ENCODE results near the gene APAF1. TPM values are rescaled to one million over a fixed set of nuclear protein-coding genes. Genes with fewer than 3 reads are reported as not detected.
"Not testable (repeated sequence)": the region's sequence is repeated elsewhere in the genome, so short reads cannot be mapped to it uniquely, and the experiment has no call there.

The APAF1 gene, protein sequence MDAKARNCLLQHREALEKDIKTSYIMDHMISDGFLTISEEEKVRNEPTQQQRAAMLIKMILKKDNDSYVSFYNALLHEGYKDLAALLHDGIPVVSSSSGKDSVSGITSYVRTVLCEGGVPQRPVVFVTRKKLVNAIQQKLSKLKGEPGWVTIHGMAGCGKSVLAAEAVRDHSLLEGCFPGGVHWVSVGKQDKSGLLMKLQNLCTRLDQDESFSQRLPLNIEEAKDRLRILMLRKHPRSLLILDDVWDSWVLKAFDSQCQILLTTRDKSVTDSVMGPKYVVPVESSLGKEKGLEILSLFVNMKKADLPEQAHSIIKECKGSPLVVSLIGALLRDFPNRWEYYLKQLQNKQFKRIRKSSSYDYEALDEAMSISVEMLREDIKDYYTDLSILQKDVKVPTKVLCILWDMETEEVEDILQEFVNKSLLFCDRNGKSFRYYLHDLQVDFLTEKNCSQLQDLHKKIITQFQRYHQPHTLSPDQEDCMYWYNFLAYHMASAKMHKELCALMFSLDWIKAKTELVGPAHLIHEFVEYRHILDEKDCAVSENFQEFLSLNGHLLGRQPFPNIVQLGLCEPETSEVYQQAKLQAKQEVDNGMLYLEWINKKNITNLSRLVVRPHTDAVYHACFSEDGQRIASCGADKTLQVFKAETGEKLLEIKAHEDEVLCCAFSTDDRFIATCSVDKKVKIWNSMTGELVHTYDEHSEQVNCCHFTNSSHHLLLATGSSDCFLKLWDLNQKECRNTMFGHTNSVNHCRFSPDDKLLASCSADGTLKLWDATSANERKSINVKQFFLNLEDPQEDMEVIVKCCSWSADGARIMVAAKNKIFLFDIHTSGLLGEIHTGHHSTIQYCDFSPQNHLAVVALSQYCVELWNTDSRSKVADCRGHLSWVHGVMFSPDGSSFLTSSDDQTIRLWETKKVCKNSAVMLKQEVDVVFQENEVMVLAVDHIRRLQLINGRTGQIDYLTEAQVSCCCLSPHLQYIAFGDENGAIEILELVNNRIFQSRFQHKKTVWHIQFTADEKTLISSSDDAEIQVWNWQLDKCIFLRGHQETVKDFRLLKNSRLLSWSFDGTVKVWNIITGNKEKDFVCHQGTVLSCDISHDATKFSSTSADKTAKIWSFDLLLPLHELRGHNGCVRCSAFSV (N-terminal part only)
- total RNA-seq (10 to 100 TPM; 22.8 to 36.4 (median 28.6) TPM), polyA plus RNA-seq (1 to 10 TPM; 3.4 to 7.4 TPM), total RNA-seq (38.6 reads per million, percentile 65 among the genes with 10 or more reads in this experiment)

DNA sequence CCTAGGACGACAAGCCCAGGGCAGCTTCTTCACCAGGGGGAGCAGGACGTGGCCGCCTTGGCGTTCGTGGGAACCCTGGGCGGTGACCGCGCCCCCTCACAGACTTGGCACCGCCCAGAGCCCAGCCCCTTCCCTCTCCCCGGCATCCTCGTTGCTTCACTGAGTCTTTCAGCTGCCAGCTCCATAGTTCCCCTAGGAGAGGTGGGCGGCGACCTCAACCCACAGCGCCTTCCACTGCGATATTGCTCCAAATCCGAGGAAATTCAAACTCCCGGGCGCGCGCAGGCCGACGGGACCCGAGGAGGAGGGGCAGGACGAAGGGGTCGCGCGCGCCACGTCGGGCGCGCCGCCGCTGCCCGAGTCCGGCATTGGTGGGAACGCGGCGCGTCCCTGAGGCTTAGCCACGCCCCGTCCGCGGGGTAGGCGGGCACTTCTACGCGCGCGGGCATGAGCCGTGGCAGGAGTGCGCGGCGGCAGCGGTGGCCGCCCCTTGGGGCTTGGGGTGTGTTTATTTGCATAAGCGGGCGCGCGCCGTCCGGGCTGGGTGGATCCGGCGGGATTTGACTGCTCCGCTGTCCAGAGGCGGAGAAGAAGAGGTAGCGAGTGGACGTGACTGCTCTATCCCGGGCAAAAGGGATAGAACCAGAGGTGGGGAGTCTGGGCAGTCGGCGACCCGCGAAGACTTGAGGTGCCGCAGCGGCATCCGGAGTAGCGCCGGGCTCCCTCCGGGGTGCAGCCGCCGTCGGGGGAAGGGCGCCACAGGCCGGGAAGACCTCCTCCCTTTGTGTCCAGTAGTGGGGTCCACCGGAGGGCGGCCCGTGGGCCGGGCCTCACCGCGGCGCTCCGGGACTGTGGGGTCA is at the start of gene APAF1, which contains the start of gene IKBIP:
Gene APAF1 (plus strand): TSS at position 579 of the 860 bp plus-strand sequence. CDS start 3,070 bp downstream, outside the sequence.
Gene IKBIP (minus strand): TSS at position 77 of the 860 bp plus-strand sequence. CDS start 87 bp downstream, outside the sequence.
- CTCF ChIA-PET = interaction anchor here (0.6 to 2.1 kb wide), 3 partner anchors 11 to 51 kb away, joined by 3 to 5 read pairs (median 3); partner anchors contain the start of gene SLC25A3
- H3K4me1 Mint-ChIP-seq = peaks cover 7 to 40% (median 27%) of the 10 kb centered on the region in 7 donors
- H3K27me3 ChIP-seq (ENCODE audit: control insufficient read depth in 2 of 2, insufficient read depth in 2 of 2, low read length in 2 of 2) = no peaks in the 10 kb centered on the region
- peak; percentile 92 to 98 (median 96) for DNase-seq
- POLR2A ChIA-PET = interaction anchor here (1.1 to 2.3 kb wide), 5 partner anchors 51 to 132 kb away, joined by 3 to 24 read pairs (median 9); partner anchors contain the start of genes SLC25A3 and TMPO
- intact Hi-C loops (cut with micrococcal nuclease) = loop anchor here (1.0 to 2.0 kb wide), 7 partner anchors 9 to 1738 kb away; partner anchors contain the start of genes NEDD1 (in 2 of the 2), SLC25A3 (in 2 of the 2), TMPO (in 2 of the 2) and BLTP3B (in 1 of the 2)
- H3K36me3 Mint-ChIP-seq = peaks cover 0 to 10% (median 5%) of the 10 kb centered on the region in 5 donors
- peaks cover 0 to 8% of the 10 kb centered on the region in 2 donors for H3K4me1 ChIP-seq (ENCODE audit: control insufficient read depth in 2 of 2, insufficient read depth in 2 of 2, low read length in 2 of 2)
- peak within 1 kb of the TSS; percentile 94 to 100 (median 98) for H3K4me3 Mint-ChIP-seq
- H3K27me3 Mint-ChIP-seq = no peaks in the 10 kb centered on the region
- peak within 1 kb of the TSS; percentile 72 for H3K4me3 ChIP-seq (ENCODE audit: low read length)
- H3K27ac Mint-ChIP-seq = peak within 1 kb of the TSS; percentile 84 to 97 (median 93)
- H3K9me3 Mint-ChIP-seq = no peaks in the 10 kb centered on the region
- H3K27ac ChIP-seq (ENCODE audit: low read depth, low read length) = peak within 1 kb of the TSS; percentile 76
- H3K36me3 ChIP-seq (ENCODE audit: control insufficient read depth in 2 of 3, insufficient read depth in 3 of 3, low read length in 3 of 3) = peaks cover 0 to 21% (median 3%) of the 10 kb centered on the region in 3 experiments
- ATAC-seq = peak; percentile 96
- no peaks in the 10 kb centered on the region for H3K9me3 ChIP-seq (ENCODE audit: control insufficient read depth in 2 of 3, low read length in 3 of 3)

DNA sequence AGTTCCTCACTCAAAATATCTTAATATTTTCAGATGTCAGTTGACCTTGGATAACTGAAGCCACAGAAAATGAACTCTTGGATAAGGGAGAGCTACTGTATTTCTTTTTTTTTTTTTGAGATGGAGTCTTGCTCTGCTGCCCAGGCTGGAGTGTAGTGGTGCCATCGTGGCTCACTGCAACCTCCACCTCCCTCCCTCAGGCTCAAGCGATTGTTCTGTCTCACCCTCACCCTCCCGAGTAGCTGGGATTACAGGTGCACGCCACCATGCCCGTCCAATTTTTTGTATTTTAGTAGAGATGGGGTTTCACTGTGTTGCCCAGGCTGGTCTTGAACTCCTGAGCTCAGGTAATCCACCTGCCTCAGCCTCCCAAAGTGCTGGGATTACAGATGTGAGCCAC is 47.8 kb upstream of the APAF1 start:
- H3K27me3 ChIP-seq (ENCODE audit: control insufficient read depth in 2 of 2, insufficient read depth in 2 of 2, low read length in 2 of 2); H3K9me3 Mint-ChIP-seq; DNase-seq; H3K9me3 ChIP-seq (ENCODE audit: control insufficient read depth in 2 of 3, low read length in 3 of 3); H3K27me3 Mint-ChIP-seq; ATAC-seq; H3K4me3 ChIP-seq (ENCODE audit: low read length); H3K4me3 Mint-ChIP-seq: not testable (repeated sequence)
- peaks cover 7 to 66% (median 37%) of the 10 kb centered on the region in 3 experiments for H3K36me3 ChIP-seq (ENCODE audit: control insufficient read depth in 2 of 3, insufficient read depth in 3 of 3, low read length in 3 of 3)
- H3K36me3 Mint-ChIP-seq = peaks cover 0 to 32% (median 21%) of the 10 kb centered on the region in 5 donors
- peaks cover 17 to 20% of the 10 kb centered on the region in 2 donors for H3K4me1 ChIP-seq (ENCODE audit: control insufficient read depth in 2 of 2, insufficient read depth in 2 of 2, low read length in 2 of 2)
- peaks cover 20 to 45% (median 36%) of the 10 kb centered on the region in 7 donors for H3K4me1 Mint-ChIP-seq
- peak overlapping the region in 4 of 9 donors; percentile 38 to 74 (median 56) for H3K27ac Mint-ChIP-seq
- POLR2A ChIA-PET = interaction anchor here (0.6 to 1.1 kb wide), 4 partner anchors 31 to 1518 kb away, joined by 3 to 4 read pairs (median 3); no protein-coding TSS in a partner anchor
- intact Hi-C loops (cut with micrococcal nuclease) = loop anchor here in 1 of 2 donors (10.0 kb wide), 1 partner anchor 1607 kb away; the partner anchor contains the start of gene ACTR6
- CTCF ChIA-PET = interaction anchor here (0.6 kb wide), 1 partner anchor 17 kb away, joined by 3 read pairs; no protein-coding TSS in a partner anchor
- peak overlapping the region; percentile 95 for H3K27ac ChIP-seq (ENCODE audit: low read depth, low read length)

DNA sequence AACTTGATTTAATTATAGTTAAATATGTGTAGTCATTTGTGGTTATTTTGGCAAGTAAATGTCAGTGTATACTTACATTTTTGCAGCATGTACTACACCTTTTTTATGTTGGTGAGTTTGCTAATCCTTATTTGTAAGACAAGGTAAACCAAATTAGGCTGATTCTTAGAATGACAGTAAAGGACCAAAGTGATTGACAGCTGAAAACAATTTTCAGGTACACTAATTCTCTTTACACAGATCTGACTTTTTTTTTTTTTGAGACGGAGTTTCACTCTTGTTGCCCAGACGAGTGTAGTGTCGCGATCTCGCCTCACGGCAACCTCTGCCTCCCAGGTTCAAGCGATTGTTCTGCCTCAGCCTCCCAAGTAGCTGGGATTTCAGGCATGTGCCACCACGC is 43.2 kb upstream of the APAF1 start:
- peaks cover 4 to 31% (median 22%) of the 10 kb centered on the region in 5 donors for H3K36me3 Mint-ChIP-seq
- intact Hi-C loops (cut with micrococcal nuclease) = no loop called here

DNA sequence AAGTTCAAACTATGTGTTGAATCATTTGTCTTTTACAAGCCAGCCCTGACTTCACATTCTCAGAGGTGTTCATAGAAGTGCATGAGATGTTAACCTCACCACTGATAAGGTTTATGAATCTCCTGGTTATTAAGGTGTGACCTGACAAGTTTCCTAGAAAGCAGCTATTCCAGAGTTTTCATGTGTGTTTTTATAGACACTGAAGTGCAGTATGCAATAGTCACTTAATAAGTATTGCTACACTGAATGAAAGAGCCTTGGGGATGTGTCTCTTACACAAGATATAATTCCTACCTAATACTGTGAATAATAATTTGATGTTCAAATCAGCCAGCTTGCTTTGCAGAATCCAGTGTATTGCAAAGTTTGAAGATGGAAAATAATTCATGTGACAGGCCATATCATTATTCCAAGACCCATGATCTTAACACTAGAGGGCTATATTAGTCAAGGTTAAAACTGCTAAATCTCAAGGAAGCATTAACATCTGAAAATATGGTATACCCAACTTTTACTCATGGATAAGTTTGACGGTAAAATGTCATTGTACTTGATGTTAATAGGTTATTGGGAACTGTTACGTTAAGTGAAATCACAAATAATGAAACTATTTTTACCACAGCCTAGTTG is 38.6 kb upstream of the APAF1 start:
- Mint-ChIP-seq H3K27me3 (no peaks in the 10 kb centered on the region), H3K4me1 (peaks cover 0 to 15% (median 8%) of the 10 kb centered on the region in 7 donors), H3K4me3 (peak overlapping the region in 6 of 10 donors; percentile 16 to 83 (median 72)), H3K27ac (peak overlapping the region in 3 of 9 donors; percentile 66 to 70 (median 67)), H3K9me3 (no peaks in the 10 kb centered on the region), H3K36me3 (peaks cover 4 to 15% (median 10%) of the 10 kb centered on the region in 5 donors)
- Histone ChIP-seq H3K36me3 (ENCODE audit: control insufficient read depth in 2 of 3, insufficient read depth in 3 of 3, low read length in 3 of 3) (peaks cover 0 to 19% (median 14%) of the 10 kb centered on the region in 3 experiments), H3K4me3 (ENCODE audit: low read length) (no peak overlapping the region), H3K4me1 (ENCODE audit: control insufficient read depth in 2 of 2, insufficient read depth in 2 of 2, low read length in 2 of 2) (no peaks in the 10 kb centered on the region), H3K27me3 (ENCODE audit: control insufficient read depth in 2 of 2, insufficient read depth in 2 of 2, low read length in 2 of 2) (no peaks in the 10 kb centered on the region), H3K27ac (ENCODE audit: low read depth, low read length) (no peak overlapping the region), H3K9me3 (ENCODE audit: control insufficient read depth in 2 of 3, low read length in 3 of 3) (no peaks in the 10 kb centered on the region)
- intact Hi-C loops (cut with micrococcal nuclease) = loop anchor here in 1 of 2 donors (1.0 kb wide), 1 partner anchor 48 kb away; no protein-coding TSS in a partner anchor
- POLR2A ChIA-PET = interaction anchor here (0.6 to 8.2 kb wide), 2 partner anchors 12 to 1688 kb away, joined by 3 to 55 read pairs; partner anchors contain the start of gene SLC25A3
- CTCF ChIA-PET = interaction anchor here (0.6 to 1.4 kb wide), 3 partner anchors 40 to 69 kb away, joined by 3 read pairs; no protein-coding TSS in a partner anchor
- DNase-seq (no peak), ATAC-seq (no peak)

More for the DNA sequence above, 43.2 kb upstream of the APAF1 start:
- no peaks in the 10 kb centered on the region for H3K4me1 ChIP-seq (ENCODE audit: control insufficient read depth in 2 of 2, insufficient read depth in 2 of 2, low read length in 2 of 2)
- H3K4me1 Mint-ChIP-seq = peaks cover 0 to 17% (median 8%) of the 10 kb centered on the region in 7 donors
- H3K27me3 Mint-ChIP-seq = no peaks in the 10 kb centered on the region
- POLR2A ChIA-PET = interaction anchor here (0.7 to 8.2 kb wide), 3 partner anchors 7 to 1634 kb away, joined by 3 to 55 read pairs (median 3); partner anchors contain the start of gene SLC25A3
- no peaks in the 10 kb centered on the region for H3K9me3 ChIP-seq (ENCODE audit: control insufficient read depth in 2 of 3, low read length in 3 of 3)
- no peak overlapping the region for H3K4me3 ChIP-seq (ENCODE audit: low read length)
- H3K9me3 Mint-ChIP-seq = no peaks in the 10 kb centered on the region
- H3K27ac ChIP-seq (ENCODE audit: low read depth, low read length) = no peak overlapping the region
- ATAC-seq (no peak), DNase-seq (no peak)
- no peak overlapping the region for H3K4me3 Mint-ChIP-seq
- CTCF ChIA-PET = no interaction called here
- peaks cover 7 to 62% (median 48%) of the 10 kb centered on the region in 3 experiments for H3K36me3 ChIP-seq (ENCODE audit: control insufficient read depth in 2 of 3, insufficient read depth in 3 of 3, low read length in 3 of 3)
- no peak overlapping the region for H3K27ac Mint-ChIP-seq
- no peaks in the 10 kb centered on the region for H3K27me3 ChIP-seq (ENCODE audit: control insufficient read depth in 2 of 2, insufficient read depth in 2 of 2, low read length in 2 of 2)

DNA sequence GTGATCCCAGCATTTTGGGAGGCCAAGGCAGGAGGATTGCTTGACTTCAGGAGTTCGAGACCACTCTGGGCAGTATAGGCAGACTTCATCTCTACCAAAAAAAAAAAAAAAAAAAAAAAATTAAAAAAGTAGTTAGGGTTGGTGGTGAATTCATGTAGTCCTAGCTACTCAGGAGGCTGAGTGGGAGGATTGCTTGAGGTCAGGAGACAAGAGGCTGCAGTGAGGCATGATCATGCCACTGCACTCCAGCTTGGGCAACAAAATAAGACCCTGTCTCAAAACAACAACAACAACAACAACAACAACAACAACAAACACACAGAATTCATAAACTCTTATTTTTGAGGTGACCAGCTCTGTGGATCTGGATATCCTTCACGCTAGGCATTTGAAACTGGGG is 34.5 kb upstream of the APAF1 start:
- intact Hi-C loops (cut with micrococcal nuclease) = no loop called here
- no peaks in the 10 kb centered on the region for H3K4me1 ChIP-seq (ENCODE audit: control insufficient read depth in 2 of 2, insufficient read depth in 2 of 2, low read length in 2 of 2)

More for the DNA sequence above, 34.5 kb upstream of the APAF1 start:
- Mint-ChIP-seq H3K9me3 (no peaks in the 10 kb centered on the region), H3K27ac (no peak overlapping the region), H3K4me1 (peaks cover 0 to 20% (median 14%) of the 10 kb centered on the region in 7 donors), H3K4me3 (no peak overlapping the region), H3K27me3 (no peaks in the 10 kb centered on the region), H3K36me3 (peaks cover 0 to 1% (median 0%) of the 10 kb centered on the region in 5 donors)
- Histone ChIP-seq H3K27ac (ENCODE audit: low read depth, low read length) (no peak overlapping the region), H3K36me3 (ENCODE audit: control insufficient read depth in 2 of 3, insufficient read depth in 3 of 3, low read length in 3 of 3) (no peaks in the 10 kb centered on the region), H3K9me3 (ENCODE audit: control insufficient read depth in 2 of 3, low read length in 3 of 3) (no peaks in the 10 kb centered on the region), H3K4me3 (ENCODE audit: low read length) (no peak overlapping the region), H3K27me3 (ENCODE audit: control insufficient read depth in 2 of 2, insufficient read depth in 2 of 2, low read length in 2 of 2) (no peaks in the 10 kb centered on the region)
- DNase-seq = no peak
- CTCF ChIA-PET = no interaction called here
- POLR2A ChIA-PET = no interaction called here
- no peak for ATAC-seq

All from naive thymus-derived CD4-positive, alpha-beta T cell (primary cell).